Measurements from ENCODE around the gene SCUBE2.

SCUBE2 gene

DNA sequence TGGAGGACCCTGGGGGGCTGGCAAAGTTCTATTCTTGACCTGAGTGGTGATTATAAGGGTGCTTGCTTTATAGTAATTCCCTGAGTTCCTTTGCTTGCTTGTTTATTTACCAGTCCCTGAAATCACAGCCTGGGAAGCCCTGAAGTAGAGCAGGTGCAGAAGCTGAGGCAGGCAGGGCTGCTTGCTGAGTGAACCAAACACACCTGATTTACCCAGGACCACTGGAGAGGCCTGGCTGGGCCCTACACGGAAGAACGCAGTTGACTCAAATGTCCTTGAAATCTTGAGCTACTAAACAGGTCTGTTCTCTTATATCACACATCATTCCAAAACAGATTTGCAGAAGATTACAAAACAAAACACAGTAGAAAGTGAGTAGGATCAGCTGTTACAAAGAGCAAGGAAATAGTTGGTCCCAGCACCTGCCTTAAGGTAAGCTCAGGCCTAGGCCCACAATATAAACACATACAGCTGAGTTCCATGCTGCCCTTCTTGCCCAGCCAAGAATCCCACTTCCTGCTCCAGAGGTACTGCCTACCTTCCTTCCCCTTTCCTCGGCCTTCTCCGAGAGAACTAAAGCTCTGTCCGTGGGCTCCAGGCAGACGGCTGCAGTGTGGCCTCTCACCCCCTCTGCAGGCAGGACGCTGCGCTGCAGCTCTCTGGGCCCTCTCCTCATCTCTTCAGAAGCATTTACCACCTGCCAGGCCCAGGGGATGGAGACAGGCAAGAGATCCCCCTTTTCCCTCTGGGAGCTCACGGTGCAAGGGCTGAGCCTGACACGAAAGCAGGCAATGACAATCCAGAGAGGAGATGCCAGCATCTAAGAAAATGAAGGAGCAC lies 46.1 kb upstream of the SCUBE2 start:
- Histone ChIP-seq H3K27ac (no peak overlapping the region), H3K4me3 (ENCODE audit: low read depth, low read length) (no peak overlapping the region), H3K27me3 (replicated peaks) (no peaks in the 10 kb centered on the region), H3K36me3 (replicated peaks) (peaks cover 43% of the 10 kb centered on the region)
- peak; percentile 99 for TF ChIP-seq CTCF (IDR thresholded peaks at IDR 0.05; ENCODE audit: low read depth, low read length, missing control alignments)
- peak; percentile 76 for DNase-seq
- in situ Hi-C loops (cut with HindIII; ENCODE audit: low pct_ligation_motif_present, low sequenced_read_pairs), result no loop called here

DNA sequence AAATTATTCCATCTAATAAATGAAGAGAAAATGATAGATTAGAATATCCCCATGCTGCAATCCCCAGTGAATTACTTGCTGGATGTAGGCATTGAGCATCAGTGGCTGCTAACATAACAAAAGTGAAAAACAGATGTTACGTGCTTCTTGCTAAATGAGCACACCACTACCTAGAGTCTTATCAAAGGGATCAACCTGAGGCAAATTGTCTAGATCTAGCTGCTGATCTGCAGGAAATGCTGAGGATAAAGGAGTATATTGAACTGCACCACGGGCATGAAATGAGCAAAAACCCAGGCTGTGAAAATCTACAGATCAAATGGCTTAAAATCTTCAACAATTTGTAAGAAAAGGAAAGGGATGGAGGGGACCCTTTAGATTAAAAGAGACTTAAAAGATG lies 45.3 kb upstream of the SCUBE2 start:
- DNase-seq, result no peak
- in situ Hi-C loops (cut with HindIII; ENCODE audit: low pct_ligation_motif_present, low sequenced_read_pairs), result no loop called here
- no peak for TF ChIP-seq CTCF (IDR thresholded peaks at IDR 0.05; ENCODE audit: low read depth, low read length, missing control alignments)
- Histone ChIP-seq H3K27me3 (replicated peaks) (no peaks in the 10 kb centered on the region), H3K4me3 (ENCODE audit: low read depth, low read length) (no peak overlapping the region), H3K36me3 (replicated peaks) (peaks cover 37% of the 10 kb centered on the region), H3K27ac (no peak overlapping the region)

- no peak for TF ChIP-seq CTCF (IDR thresholded peaks at IDR 0.05; ENCODE audit: low read depth, low read length, missing control alignments)
- peaks cover 18% of the 10 kb centered on the region for H3K36me3 ChIP-seq (replicated peaks)
Measured at GRCh38 chr11:9133956-9134355, 42.6 kb upstream of the SCUBE2 start.

DNA sequence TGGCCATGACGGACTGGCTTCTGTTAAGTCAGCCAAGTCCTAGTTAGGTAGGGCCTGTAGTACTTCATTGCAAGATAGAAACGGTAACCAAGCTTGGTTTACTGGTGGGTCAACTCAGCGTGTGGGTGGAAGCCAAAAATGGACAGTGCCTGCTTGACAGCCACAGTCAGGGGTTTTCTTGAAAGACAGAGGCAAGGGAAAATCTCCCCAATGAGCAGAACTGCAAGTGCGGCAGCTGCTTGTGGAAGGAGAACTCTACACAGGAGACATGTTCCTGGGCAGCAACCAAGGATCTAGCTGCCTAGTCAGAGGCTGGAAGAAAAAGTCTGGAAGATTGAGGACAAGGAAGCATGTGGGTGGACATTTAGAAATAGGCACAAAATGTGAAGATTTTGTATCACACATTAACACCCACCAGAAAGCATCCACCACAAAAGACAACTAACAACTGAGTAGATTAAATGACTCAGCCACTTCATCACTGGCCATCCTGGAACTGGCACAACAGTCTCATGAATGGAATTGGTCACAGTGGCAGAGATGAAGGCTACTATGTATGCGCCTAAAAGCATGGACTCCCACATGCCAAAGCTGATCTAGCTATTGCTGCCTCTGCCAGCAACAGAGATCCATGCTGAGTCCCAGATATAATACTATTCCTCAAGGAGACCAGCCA lies 40.9 kb upstream of the SCUBE2 start:
- TF ChIP-seq CTCF (IDR thresholded peaks at IDR 0.05; ENCODE audit: low read depth, low read length, missing control alignments), result no peak
- no peaks in the 10 kb centered on the region for H3K27me3 ChIP-seq (replicated peaks)
- no peak for DNase-seq
- H3K27ac ChIP-seq, result no peak overlapping the region
- no peak overlapping the region for H3K4me3 ChIP-seq (ENCODE audit: low read depth, low read length)
- H3K36me3 ChIP-seq (replicated peaks), result peaks cover 6% of the 10 kb centered on the region
- in situ Hi-C loops (cut with HindIII; ENCODE audit: low pct_ligation_motif_present, low sequenced_read_pairs), result no loop called here

More at GRCh38 chr11:9133956-9134355, 42.6 kb upstream of the SCUBE2 start:
- no peak overlapping the region for H3K4me3 ChIP-seq (ENCODE audit: low read depth, low read length)
- no peak for DNase-seq
- no peaks in the 10 kb centered on the region for H3K27me3 ChIP-seq (replicated peaks)
- no peak overlapping the region for H3K27ac ChIP-seq
- in situ Hi-C loops (cut with HindIII; ENCODE audit: low pct_ligation_motif_present, low sequenced_read_pairs), result no loop called here

- H3K27me3 ChIP-seq (replicated peaks), result no peaks in the 10 kb centered on the region
- no peak for TF ChIP-seq CTCF (IDR thresholded peaks at IDR 0.05; ENCODE audit: low read depth, low read length, missing control alignments)
- no peak for DNase-seq
- peaks cover 3% of the 10 kb centered on the region for H3K36me3 ChIP-seq (replicated peaks)
- H3K27ac ChIP-seq, result no peak overlapping the region
- H3K4me3 ChIP-seq (ENCODE audit: low read depth, low read length), result no peak overlapping the region
- in situ Hi-C loops (cut with HindIII; ENCODE audit: low pct_ligation_motif_present, low sequenced_read_pairs), result no loop called here
Measured at GRCh38 chr11:9130297-9130696, 38.9 kb upstream of the SCUBE2 start.
